LoVo (cell line): ENCODE data around the gene IL4R.
"Not testable (repeated sequence)": the region's sequence is repeated elsewhere in the genome, so short reads cannot be mapped to it uniquely, and the experiment has no call there.

ENCODE experiments used
- DNase-seq: peaks from one replicate; pipeline ENCODE4 v3.0.0-alpha.2; 2016; ENCODE audit warnings: low spot score

The IL4R gene

GRCh38 chr16:27288313-27288712, 25.5 kb upstream of the IL4R start:
- DNase-seq, result not testable (repeated sequence)

DNA sequence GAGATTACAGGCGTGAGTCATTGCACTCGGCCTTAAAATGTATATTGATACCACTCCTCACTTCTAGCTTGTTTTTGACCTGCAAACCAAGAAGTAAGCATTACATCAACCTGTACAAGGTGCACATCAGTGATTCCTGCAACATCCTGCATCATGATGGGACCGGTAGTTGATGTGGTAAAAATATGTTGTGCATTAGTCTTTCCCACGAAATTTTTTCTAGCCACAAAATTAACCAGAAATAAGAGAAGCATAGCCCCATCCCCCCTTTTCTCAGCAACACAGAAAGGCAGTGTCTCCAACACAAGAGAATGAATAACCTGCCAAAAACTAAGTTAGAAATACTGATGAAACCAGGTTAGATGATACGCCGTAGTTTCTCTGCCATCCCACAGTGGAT, 24.1 kb upstream of the IL4R start:
- no peak for DNase-seq

- DNase-seq, result no peak
These were observed 23.2 kb upstream of the IL4R start for GRCh38 chr16:27290562-27290961.

GRCh38 chr16:27291106-27291505, 22.7 kb upstream of the IL4R start:
- DNase-seq, result no peak

- no peak for DNase-seq
These were observed 22.0 kb upstream of the IL4R start for GRCh38 chr16:27291722-27292240.

DNA sequence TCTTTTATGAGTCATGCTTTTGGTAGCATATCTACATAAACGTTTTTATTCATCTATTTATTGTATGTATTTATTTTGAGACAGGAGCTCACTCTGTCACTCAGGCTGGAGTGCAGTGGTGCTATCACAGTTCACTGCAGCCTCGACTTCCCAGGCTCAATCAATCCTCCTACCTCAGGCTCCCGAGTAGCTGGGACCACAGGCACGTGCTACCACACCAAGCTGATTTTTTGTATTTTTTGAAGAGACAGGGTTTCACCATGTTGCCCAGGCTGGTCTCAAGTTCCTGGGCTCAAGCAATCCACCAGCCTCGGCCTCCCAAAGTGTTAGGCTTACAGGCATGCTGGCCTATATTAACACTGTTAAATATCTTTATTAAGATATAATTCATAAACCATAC, 20.4 kb upstream of the IL4R start:
- DNase-seq, result no peak

DNA sequence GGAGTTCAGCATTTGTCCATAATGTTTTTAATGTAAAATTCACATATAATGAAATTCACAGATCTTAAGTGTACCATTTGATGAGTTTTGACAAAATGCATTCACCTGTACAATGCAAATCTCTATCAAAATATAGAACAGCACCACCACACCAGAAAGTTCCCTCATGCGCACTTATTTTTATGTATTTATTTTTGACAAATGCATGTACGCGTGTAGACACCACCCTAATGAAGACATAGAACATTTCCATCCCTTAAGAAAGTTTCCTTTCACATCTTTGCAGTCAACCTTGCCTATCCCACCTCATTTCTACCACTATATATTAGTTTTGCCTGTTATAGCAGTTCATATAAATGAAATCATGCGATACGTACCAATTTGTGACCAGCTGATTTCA, 15.6 kb upstream of the IL4R start:
- no peak for DNase-seq

DNA sequence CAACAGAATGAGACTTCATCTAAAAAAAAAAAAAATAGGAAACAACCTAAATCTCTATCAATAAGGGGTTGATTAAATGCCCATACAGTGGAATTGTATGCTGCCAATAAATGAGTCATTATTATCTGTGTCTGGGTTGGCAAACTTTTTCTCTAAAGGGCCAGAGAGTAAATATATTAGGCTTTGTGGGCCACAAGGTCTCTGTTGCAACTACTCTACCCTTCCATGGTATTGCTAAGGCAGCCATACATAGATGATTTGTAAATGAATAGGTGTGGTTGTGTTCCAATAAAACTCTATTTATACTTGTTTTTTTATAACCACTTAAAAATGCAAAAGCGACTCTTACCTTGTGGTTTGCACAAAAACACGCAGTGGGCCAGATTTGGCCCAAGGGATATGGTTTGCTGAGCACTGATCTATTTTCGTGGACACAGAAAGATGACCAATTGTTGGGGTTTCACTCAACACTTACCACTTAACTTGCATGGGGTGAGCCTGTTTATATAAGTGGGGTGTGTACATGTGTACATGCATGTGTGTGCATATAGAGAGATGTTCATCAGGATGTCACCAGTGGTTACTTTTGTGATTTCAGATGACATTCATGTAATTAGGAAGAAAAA, 12.4 kb upstream of the IL4R start:
- no peak for DNase-seq

DNA sequence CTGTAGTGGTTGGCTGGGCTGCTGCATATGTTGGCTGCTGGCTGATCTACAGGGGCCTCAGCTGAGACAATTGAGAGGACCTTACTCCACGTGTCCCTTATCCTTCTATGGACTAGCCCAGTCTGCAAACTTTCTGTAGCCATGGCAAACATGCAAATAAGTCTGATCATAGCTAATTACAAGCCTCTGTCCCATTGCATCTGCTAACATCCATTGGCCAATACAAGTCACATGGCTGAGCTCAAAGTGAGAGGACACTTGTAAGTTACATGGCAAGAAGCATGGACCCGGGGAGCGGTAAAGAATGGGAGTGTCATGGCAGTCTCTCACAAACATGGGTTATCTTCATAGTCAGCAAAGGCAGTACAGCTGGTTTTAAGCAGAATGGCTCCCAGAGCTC, 11.6 kb upstream of the IL4R start:
- DNase-seq, result no peak

DNA sequence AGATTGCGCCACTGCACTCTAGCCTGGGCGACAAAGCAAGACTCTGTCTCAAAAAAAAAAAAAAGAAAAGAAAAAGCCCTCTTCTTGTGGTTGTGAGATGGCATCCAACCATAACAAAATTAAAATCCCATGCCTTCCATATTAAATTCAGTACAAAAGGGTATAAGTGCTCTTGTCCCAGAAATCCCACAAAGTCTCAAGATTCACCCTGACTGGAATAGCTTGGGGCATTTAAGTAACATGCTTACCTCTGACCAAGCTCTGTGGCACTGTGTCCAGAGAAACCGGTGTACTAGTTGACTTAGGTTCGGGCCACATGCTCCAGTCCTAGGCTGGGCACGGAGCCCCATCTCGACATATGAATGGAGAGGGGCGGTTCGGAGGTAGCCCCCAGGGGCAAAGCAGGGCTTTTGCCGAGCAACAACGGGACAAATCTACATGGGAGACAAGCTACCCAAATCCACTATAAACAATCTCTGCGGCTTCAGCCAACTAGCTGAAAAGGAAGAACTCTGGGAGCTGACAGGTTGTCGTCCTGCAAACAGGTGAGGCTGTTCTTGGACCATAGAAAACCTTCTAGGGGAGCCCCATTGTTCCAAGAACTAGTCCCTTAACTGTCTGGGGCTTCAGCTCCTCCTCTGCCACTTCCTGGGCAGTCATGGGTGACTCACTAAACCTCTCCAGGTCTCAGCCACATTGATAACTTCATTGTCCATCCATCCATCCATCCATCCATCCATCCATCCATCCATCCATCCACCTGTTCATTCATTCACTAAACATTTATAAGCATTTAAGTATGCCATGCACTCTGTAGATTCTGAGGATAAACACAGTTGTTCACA, 10.3 kb upstream of the IL4R start:
- DNase-seq, result no peak

- DNase-seq, result no peak
These were observed 9.7 kb upstream of the IL4R start for GRCh38 chr16:27304102-27304501.

DNA sequence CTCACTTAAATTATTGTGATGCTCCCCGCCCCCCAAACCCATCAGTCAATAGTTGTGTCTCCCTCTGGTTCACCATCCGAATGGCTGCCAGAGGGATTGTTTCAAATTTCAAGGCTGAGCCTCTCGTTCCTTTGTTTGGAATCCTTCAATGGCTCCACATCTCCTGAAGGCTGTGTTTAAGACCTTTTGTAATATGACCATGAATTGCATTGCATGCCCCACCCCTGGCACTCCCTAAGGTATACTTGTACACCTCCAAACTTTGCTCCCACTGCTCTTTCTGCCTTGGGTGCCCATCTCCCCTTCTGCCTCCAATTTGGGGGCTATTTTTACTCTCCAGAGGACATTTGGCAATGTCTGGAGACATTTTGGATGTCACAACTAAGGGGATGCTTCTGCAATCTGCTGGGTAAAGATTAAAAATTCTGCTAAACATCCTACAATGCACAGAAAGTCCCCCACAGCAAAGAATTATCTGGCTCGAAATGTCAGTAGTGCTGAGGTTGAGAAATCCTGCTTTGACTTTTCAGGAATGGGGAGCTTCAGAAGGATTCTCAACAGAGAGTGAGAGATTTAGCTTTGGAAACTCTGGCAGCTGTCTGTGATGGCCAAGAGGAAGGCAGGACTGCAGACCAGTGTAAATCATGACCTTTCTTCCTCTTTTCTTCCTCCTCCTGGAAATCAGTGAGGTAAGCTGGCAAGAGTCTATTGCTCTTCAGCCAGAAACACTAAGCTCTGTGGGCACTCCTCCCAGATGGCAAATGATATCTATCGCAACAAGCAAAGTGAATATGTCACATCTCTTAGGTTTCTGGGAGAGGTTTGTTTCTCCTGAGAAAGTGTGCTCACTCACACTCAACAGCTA, 8.7 kb upstream of the IL4R start:
- no peak for DNase-seq

DNA sequence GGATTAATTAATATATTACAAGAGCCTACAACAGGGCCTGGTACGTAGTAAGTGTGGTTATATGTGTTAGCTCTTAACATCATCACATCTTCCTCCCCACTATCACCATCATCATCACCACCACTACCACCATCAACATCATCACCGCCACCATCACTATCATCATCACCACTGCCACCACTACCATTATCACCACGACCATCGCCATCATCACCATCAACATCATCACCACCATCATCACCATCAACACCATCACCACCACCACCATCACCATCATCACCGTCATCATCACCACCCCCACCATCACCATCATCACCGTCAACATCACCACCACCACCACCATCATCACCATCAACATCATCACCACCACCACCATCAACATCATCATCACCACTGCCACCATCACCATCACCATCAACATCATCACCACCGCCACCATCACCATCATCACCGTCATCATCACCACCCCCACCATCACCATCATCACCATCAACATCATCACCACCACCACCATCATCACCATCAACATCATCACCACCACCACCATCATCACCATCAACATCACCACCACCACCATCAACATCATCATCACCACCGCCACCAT, 7.8 kb upstream of the IL4R start:
- DNase-seq, result no peak

DNA sequence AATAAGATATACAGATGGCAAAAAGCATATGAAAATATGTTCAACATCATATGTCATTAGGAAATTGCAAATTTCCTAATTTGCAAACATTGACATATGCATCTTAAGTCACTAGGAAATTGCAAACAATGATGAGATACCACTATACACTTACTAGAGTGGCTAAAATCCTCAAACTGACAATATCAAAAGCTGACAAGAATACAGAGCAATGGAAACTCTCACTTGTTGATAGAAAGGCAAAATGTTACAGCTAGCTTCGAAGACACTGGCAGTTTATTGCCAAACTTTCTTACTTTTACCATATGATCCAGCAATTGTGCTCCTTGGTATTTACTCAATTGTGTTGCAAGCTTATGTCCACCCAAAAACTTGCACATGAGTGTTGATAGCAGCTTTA, 5.0 kb upstream of the IL4R start:
- DNase-seq, result no peak

GRCh38 chr16:27310576-27311447, 3.0 kb upstream of the IL4R start:
- DNase-seq, result no peak

DNA sequence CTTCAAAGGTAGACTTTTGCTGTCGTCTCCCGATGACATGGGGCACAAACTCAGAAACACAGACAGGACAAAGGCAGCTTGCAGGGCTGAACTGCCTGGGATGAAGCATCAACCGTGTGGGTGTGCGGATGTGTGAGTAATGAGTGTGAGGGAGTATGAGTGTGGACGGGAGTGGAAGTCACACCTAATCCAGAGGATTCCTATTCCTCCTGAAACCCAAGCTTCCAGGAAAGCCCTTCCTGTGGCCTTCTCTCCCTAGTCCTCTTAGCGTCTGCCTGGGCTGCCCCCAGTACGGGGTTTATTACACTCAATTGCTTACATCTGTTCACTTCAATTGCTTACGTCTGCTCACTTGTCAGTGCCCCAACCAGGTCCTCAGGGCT, 2.3 kb upstream of the IL4R start:
- DNase-seq, result no peak

DNA sequence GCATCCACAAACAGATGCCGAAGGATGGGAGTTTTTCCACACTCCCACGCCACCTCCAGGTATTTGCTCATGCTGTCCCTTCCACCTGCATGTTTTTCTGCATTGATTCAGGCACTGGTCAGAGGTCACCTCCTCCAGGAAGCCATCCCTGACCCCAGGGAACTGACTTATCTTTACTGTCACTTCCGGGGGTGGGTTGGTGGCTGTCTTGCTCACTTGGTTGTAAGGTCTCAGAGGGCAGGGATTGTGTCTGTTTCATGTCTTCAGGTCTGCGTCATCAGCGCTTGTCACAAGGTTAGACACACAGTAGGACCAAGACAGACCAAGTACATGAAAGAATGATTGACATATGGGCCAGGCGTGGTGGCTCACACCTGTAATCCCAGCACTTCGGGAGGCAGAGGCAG, 1.9 kb upstream of the IL4R start:
- no peak for DNase-seq

- DNase-seq, result no peak
These were observed 973 bp upstream of the IL4R start for GRCh38 chr16:27312580-27313421.

DNA sequence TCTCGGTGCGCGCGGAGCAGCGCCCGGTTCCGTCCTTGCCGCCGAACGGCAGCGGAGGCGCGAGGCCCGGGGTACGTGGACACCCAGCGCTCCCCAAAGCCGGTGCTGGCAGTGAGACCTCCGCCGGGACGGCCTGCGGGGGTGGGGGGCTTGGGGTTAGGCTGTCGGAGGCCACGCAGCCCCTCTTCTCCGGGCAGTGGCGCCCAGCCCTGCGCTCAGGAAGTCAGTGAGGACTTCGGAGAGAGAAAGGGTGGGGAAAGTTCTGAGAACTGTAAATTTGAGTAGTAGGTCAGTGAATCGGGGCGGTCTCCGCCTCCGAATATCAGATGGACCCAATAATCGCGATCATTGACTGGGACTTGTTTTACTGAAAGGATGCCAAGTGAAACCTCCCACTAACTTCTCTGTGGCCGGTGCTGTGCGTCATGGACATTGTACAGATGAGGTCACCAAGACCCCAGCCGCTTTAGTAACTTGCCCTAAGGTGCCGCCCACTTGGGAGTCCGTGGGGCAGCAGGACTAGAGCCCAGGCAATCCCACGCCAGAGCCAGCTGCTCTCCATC, 468 bp downstream of the IL4R start:
- peak; percentile 33 for DNase-seq

DNA sequence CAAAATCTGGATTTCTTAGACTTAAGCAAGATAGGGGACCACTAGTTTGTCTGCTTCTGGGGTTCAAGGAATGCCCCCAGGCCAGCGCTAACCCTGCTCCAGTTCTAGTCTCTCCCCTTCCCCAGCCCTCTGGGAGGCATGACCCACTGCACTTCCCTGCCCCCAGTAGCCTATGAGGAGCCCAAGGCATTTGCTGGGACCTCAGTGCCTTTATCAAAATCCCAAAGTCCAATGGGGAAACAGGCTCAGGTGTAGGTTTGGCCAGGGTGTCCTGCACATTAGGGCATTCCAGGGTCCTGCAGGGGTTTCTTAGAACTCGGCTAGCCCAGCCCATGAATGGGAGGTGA, 1.2 kb downstream of the IL4R start:
- no peak for DNase-seq
